Measurements from ENCODE around the gene FLT1.

GRCh38 chr13:28429685-28430290, 65.1 kb downstream of the FLT1 start:
- TF ChIP-seq CTCF (conservative IDR thresholded peaks at IDR 0.05 in 1 of 2, IDR thresholded peaks at IDR 0.05 in 1 of 2; ENCODE audit: low read depth in 1 of 2, low read length in 2 of 2) (no peak), EZH2 (IDR thresholded peaks at IDR 0.05; ENCODE audit: low read length, missing control alignments) (no peak)

Data from fibroblast of lung (primary cell).